H1 (cell line): ENCODE results near the gene TUBA4B. TPM values are rescaled to one million over a fixed set of nuclear protein-coding genes. Genes with fewer than 3 reads are reported as not detected.

ENCODE experiments used
- ASH2L ChIP-seq: fragments of 200-600, 300-600 bp; sonication (generic); IDR thresholded peaks from one replicate; pipeline ENCODE4 v1.7.1; 2017; ENCODE audit warnings: low read length
- CHD2 ChIP-seq: IDR thresholded peaks from 2 replicates; pipeline ENCODE4 v1.6.1; 2012; ENCODE audit warnings: low read length, improper control_type of control experiment
- EGR1 ChIP-seq: IDR thresholded peaks from 2 replicates; pipeline ENCODE4 v1.6.1; 2011; ENCODE audit warnings: low read depth, low read length, borderline replicate concordance
- FOSL1 ChIP-seq: IDR thresholded peaks from 2 replicates; pipeline ENCODE4 v1.6.1; 2011; ENCODE audit warnings: mild to moderate bottlenecking, low read depth, low read length, moderate library complexity; ENCODE audit not compliant: insufficient read depth
- HDAC6 ChIP-seq: IDR thresholded peaks from one replicate; pipeline ENCODE4 v1.7.1; 2012; ENCODE audit warnings: low read depth, mild to moderate bottlenecking, inconsistent platforms, low read length, moderate library complexity
- POLR2A ChIP-seq, 2 experiments: IDR thresholded peaks; 1 replicate in 1 of 2; 2 replicates in 1 of 2; pipeline ENCODE4 v1.6.1; 2011; ENCODE audit warnings: low read depth in 2 of 2, low read length in 2 of 2, mild to moderate bottlenecking in 2 of 2; ENCODE audit errors: control extremely low read depth in 1 of 2
- RBBP5 ChIP-seq: IDR thresholded peaks from 2 replicates; pipeline ENCODE4 v1.7.1; 2012; ENCODE audit warnings: low read depth, mild to moderate bottlenecking, inconsistent platforms, low read length, moderate library complexity, borderline replicate concordance
- TAF1 ChIP-seq: IDR thresholded peaks from 2 replicates; pipeline ENCODE4 v1.6.1; 2011; ENCODE audit warnings: mild to moderate bottlenecking, low read depth, low read length
- polyA plus RNA-seq, 7 experiments: library from polyadenylated mRNA; depleted of rRNA in 3 of 7; stranded (reverse) in 5 of 7; unstranded in 2 of 7; fragments of >200 nt in 5 of 7; fragments of 200-250 nt in 2 of 7; gene quantifications; 1 replicate in 5 of 7; 2 replicates in 1 of 7; 4 replicates in 1 of 7; pipeline versions ENCODE4 v1.2.1 to v1.2.3, GENCODE V29; 2011 to 2013; ENCODE audit warnings: missing spikeins in 2 of 7, mixed read lengths in 2 of 7
- total RNA-seq: library from RNA; stranded (reverse); fragmentation: NEBNext Ultra II Directional; extraction: Animal tissue kit (Norgen Biotek cat#: 25700); gene quantifications from 2 replicates; pipeline ENCODE4 v1.2.1, GENCODE V29; 2021
- TF ChIP-seq, protein P1 (sequence below): IDR thresholded peaks from 2 replicates; pipeline ENCODE4 v1.6.1; 2012; ENCODE audit warnings: inconsistent platforms

TUBA4B gene
- total and polyA plus RNA-seq, 2 of the 8 experiments (the other 6 are each of a cell fraction or from before 2014, with no cell fraction given) = 0.08 to 0.24 TPM

DNA sequence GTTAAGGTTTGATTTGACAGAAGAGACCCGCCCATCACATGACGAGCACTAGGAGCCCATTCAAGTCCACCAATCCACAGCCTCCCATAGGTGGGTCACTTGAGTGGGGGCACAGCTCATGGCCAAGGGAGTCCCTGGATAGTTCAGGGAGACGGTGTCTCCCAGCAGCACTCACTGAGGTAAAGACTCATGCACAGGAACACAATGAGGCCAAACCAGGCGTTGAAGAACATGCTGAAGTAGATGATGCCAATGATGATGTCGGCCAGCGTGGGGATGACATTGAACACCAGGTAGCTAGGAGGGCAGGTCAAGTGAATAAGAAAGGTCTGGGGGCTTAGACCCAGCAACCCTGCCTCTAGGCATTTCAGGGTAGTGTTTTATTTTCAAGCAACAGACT lies 38.3 kb upstream of the TUBA4B start (continued):
- TF ChIP-seq FOSL1 (no peak), TAF1 (no peak), HDAC6 (no peak), RBBP5 (no peak), CHD2 (no peak), ASH2L (no peak), EGR1 (no peak), POLR2A (IDR thresholded peaks at IDR 0.05; ENCODE audit: control extremely low read depth in 1 of 2, low read depth in 2 of 2, low read length in 2 of 2) (no peak)
- TF ChIP-seq, protein P1, sequence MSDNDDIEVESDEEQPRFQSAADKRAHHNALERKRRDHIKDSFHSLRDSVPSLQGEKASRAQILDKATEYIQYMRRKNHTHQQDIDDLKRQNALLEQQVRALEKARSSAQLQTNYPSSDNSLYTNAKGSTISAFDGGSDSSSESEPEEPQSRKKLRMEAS = no peak
